Calu3 (cell line): ENCODE data around the gene RETSAT. TPM values are rescaled to one million over a fixed set of nuclear protein-coding genes. Genes with fewer than 3 reads are reported as not detected.

Source experiments
- BruUV-seq: library from RNA; stranded (reverse); fragments of 400-500 nt; replicated peaks from 2 replicates; lab custom pipeline; 2021; lab: Mats Ljungman, UMichigan
- CTCF ChIA-PET: fragments of 300-600 bp; sonication (Branson Sonifier 250); formaldehyde crosslinking; loops from one replicate; lab custom pipeline; 2022; ENCODE audit warnings: antibody characterized with exemption; lab: Charles Lee
- DNase-seq: peaks from one replicate; pipeline ENCODE4 v3.0.0; 2022
- H3K27ac Mint-ChIP-seq: one replicate; pipeline ENCODE4 v1.8.0; 2022; ENCODE audit warnings: mixed read lengths; ENCODE audit not compliant: unreplicated experiment
- H3K27me3 Mint-ChIP-seq: one replicate; pipeline ENCODE4 v1.8.0; 2022; ENCODE audit warnings: mixed read lengths; ENCODE audit not compliant: unreplicated experiment
- H3K36me3 Mint-ChIP-seq: one replicate; pipeline ENCODE4 v1.8.0; 2022; ENCODE audit warnings: mild to moderate bottlenecking, moderate library complexity, mixed read lengths; ENCODE audit not compliant: insufficient read depth, unreplicated experiment
- H3K4me1 Mint-ChIP-seq: one replicate; pipeline ENCODE4 v1.8.0; 2022; ENCODE audit warnings: mild to moderate bottlenecking, low read depth, mixed read lengths; ENCODE audit not compliant: unreplicated experiment
- H3K4me3 Mint-ChIP-seq: one replicate; pipeline ENCODE4 v1.8.0; 2022; ENCODE audit warnings: mild to moderate bottlenecking, low read depth, moderate library complexity, mixed read lengths; ENCODE audit not compliant: unreplicated experiment
- H3K9me3 Mint-ChIP-seq: one replicate; pipeline ENCODE4 v1.8.0; 2022; ENCODE audit warnings: low read depth, mixed read lengths; ENCODE audit not compliant: unreplicated experiment
- intact Hi-C: fragments of 100-400 bp; cut with micrococcal nuclease; formaldehyde crosslinking; loops from one replicate; pipeline ENCODE4 v1.10.0; 2022; ENCODE audit not compliant: unreplicated experiment
- total RNA-seq: library from RNA; stranded (reverse); gene quantifications from 2 replicates; pipeline ENCODE4 v1.2.3, GENCODE V29; 2022
- TF ChIP-seq, protein P1 (sequence below): fragments of 200-600 bp; IDR thresholded peaks from one replicate; pipeline ENCODE4 v1.8.0; 2022; ENCODE audit warnings: antibody characterized with exemption; ENCODE audit not compliant: unreplicated experiment

RETSAT gene
- total RNA-seq, 1 experiment from 2014 or later = 40.6 TPM

DNA sequence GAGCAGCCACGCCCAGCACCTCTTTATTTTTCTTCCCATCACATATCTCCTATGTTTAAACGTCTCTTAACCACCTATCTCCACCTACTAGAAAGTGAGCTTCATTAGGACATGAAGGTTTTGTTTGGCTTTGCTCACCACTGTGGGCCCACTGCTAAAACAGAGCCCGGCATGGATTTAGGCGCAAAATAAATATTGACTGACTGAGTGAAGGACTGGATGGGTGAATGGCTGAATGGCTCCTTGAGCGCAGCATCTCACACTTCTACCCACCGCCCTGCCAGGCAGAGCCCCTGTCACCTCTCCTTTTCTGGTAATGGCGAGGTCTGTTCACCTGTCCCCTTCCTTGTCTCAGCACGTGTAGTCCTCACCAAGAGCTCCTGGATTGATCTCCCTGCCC lies 45.7 kb upstream of the RETSAT start:
- BruUV-seq = no TSS peak
- intact Hi-C loops = no loop called here
- Mint-ChIP-seq H3K27ac (no peak overlapping the region), H3K9me3 (peaks cover 3% of the 10 kb centered on the region), H3K4me1 (peaks cover 24% of the 10 kb centered on the region), H3K36me3 (peaks cover 48% of the 10 kb centered on the region), H3K27me3 (no peaks in the 10 kb centered on the region), H3K4me3 (no peak overlapping the region)
- no peak for DNase-seq
- CTCF ChIA-PET = no interaction called here
- TF ChIP-seq, protein P1, sequence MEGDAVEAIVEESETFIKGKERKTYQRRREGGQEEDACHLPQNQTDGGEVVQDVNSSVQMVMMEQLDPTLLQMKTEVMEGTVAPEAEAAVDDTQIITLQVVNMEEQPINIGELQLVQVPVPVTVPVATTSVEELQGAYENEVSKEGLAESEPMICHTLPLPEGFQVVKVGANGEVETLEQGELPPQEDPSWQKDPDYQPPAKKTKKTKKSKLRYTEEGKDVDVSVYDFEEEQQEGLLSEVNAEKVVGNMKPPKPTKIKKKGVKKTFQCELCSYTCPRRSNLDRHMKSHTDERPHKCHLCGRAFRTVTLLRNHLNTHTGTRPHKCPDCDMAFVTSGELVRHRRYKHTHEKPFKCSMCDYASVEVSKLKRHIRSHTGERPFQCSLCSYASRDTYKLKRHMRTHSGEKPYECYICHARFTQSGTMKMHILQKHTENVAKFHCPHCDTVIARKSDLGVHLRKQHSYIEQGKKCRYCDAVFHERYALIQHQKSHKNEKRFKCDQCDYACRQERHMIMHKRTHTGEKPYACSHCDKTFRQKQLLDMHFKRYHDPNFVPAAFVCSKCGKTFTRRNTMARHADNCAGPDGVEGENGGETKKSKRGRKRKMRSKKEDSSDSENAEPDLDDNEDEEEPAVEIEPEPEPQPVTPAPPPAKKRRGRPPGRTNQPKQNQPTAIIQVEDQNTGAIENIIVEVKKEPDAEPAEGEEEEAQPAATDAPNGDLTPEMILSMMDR = no peak

DNA sequence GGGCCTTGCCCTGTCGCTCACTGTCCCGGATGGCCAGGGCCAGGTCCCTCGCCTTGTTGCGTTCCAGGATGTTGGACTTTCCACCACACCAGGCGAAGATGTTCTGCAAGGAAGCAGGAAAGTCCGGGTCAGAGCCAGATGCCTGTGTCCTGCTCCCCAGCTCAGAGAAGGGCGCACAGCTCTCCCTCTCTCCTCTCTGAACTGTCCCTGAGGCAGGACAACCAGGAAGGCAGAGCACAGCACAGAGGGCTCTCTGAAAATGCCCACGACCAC lies 44.8 kb upstream of the RETSAT start:
- no peak for DNase-seq
- CTCF ChIA-PET = no interaction called here
- Mint-ChIP-seq H3K4me3 (no peak overlapping the region), H3K27ac (no peak overlapping the region), H3K4me1 (peaks cover 24% of the 10 kb centered on the region), H3K27me3 (no peaks in the 10 kb centered on the region), H3K9me3 (peaks cover 3% of the 10 kb centered on the region), H3K36me3 (peaks cover 44% of the 10 kb centered on the region)
- BruUV-seq = no TSS peak
- intact Hi-C loops = no loop called here
- TF ChIP-seq, protein P1 = no peak

DNA sequence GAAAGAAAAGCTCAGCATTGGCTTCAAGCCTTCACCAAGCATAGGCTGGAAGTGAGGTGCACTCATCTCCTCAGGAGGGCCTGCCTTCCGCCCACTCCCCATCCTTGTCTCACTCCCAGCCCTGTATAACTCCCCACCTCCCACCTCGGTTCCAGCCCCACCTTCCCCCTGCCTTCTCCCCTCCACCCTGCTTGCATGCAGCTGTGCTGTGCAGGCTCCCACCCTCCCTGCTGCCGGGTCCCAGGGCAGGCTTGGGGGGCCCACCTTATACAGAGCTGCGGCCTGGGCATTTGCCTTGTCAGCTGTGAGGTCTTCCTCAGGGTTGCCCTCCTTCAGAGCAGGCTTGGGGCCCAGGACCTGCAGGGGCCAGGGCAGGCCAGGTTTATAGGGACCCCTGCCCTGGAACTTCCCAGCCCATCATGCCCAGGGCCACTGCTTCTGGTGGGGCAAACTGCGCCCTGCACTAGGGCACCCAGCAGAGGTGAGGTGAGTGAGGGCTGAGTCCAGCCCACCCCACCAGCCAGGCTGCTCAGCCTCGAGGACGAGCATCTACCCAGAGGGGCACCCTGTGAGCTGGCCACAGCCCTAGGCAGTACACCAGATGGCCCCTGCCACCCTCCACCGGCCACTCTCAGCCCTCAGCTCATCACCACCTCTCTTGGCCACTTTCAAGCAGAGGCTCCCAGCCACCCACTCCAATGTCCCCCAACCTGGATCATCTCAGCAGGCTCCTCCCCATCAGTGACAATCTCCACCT lies 44.3 kb upstream of the RETSAT start:
- TF ChIP-seq, protein P1 = no peak
- Mint-ChIP-seq H3K9me3 (no peaks in the 10 kb centered on the region), H3K36me3 (peaks cover 44% of the 10 kb centered on the region), H3K27ac (no peak overlapping the region), H3K27me3 (no peaks in the 10 kb centered on the region), H3K4me1 (peaks cover 24% of the 10 kb centered on the region), H3K4me3 (no peak overlapping the region)
- intact Hi-C loops = no loop called here
- CTCF ChIA-PET = interaction anchor here (0.6 kb wide), 1 partner anchor 338 kb away, joined by 4 read pairs; no protein-coding TSS in a partner anchor
- no TSS peak for BruUV-seq
- no peak for DNase-seq

DNA sequence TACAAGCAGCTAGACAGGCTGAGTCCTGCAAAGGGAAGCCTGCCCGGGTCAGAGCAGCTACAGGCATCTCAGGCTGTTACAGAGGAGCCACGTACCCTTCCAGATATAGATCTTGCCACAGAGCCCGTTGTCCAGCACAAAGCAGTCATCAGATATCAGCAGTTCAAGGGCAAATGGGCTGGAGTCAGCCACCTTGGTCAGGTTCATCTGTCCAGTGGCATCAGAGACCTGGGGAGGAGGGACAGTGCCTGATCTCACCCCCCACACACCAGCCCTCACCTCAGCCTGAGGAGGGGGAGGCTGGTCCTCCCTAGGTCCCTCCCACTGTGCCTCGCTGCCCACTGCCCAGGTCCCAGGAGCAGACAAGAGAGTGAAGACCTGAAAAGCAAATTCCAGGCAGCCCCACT lies 43.6 kb upstream of the RETSAT start:
- Mint-ChIP-seq H3K36me3 (peaks cover 44% of the 10 kb centered on the region), H3K27ac (no peak overlapping the region), H3K4me3 (no peak overlapping the region), H3K4me1 (peaks cover 24% of the 10 kb centered on the region), H3K9me3 (no peaks in the 10 kb centered on the region), H3K27me3 (no peaks in the 10 kb centered on the region)
- TF ChIP-seq, protein P1 = no peak
- DNase-seq = no peak
- intact Hi-C loops = no loop called here
- no TSS peak for BruUV-seq
- CTCF ChIA-PET = no interaction called here
